ENCODE data around the gene BBOX1.
"Not testable (repeated sequence)": the region's sequence is repeated elsewhere in the genome, so short reads cannot be mapped to it uniquely, and the experiment has no call there.

BBOX1 gene

GRCh38 chr11:27040302-27041115 is at the start of gene BBOX1:
BBOX1 (plus strand) TSS chr11:27040815; CDS start chr11:27055431, 14,616 bp downstream.
- in situ Hi-C loops (cut with MboI; ENCODE audit: low sequenced_read_pairs): no loop called here

GRCh38 chr11:26992031-26992541 is 48.5 kb upstream of the BBOX1 start:
- in situ Hi-C loops (cut with MboI; ENCODE audit: low sequenced_read_pairs): no loop called here

- in situ Hi-C loops (cut with MboI; ENCODE audit: low sequenced_read_pairs): no loop called here
These were observed 46.6 kb upstream of the BBOX1 start, which contains the start of gene FIBIN for GRCh38 chr11:26993965-26994457. FIBIN (plus strand) TSS chr11:26994112; CDS start chr11:26994527, 415 bp downstream.

GRCh38 chr11:26994631-26995095 is 46.0 kb upstream of the BBOX1 start:
- in situ Hi-C loops (cut with MboI; ENCODE audit: low sequenced_read_pairs): no loop called here

- in situ Hi-C loops (cut with MboI; ENCODE audit: low sequenced_read_pairs): no loop called here
These were observed 44.7 kb upstream of the BBOX1 start for GRCh38 chr11:26995701-26996460.

GRCh38 chr11:26997378-26997777 is 43.2 kb upstream of the BBOX1 start:
- in situ Hi-C loops (cut with MboI; ENCODE audit: low sequenced_read_pairs): no loop called here

- in situ Hi-C loops (cut with MboI; ENCODE audit: low sequenced_read_pairs): not testable (repeated sequence)
These were observed 39.4 kb upstream of the BBOX1 start for GRCh38 chr11:27001136-27001730.

- in situ Hi-C loops (cut with MboI; ENCODE audit: low sequenced_read_pairs): no loop called here
These were observed 38.2 kb upstream of the BBOX1 start for GRCh38 chr11:27002431-27002830.

GRCh38 chr11:27002838-27003237 is 37.8 kb upstream of the BBOX1 start:
- in situ Hi-C loops (cut with MboI; ENCODE audit: low sequenced_read_pairs): no loop called here

GRCh38 chr11:27004103-27004502 is 36.5 kb upstream of the BBOX1 start:
- in situ Hi-C loops (cut with MboI; ENCODE audit: low sequenced_read_pairs): no loop called here

GRCh38 chr11:27008811-27009535 is 31.6 kb upstream of the BBOX1 start:
- in situ Hi-C loops (cut with MboI; ENCODE audit: low sequenced_read_pairs): no loop called here

GRCh38 chr11:27011560-27012233 is 28.9 kb upstream of the BBOX1 start:
- in situ Hi-C loops (cut with MboI; ENCODE audit: low sequenced_read_pairs): no loop called here

GRCh38 chr11:27012234-27012921 is 28.2 kb upstream of the BBOX1 start:
- in situ Hi-C loops (cut with MboI; ENCODE audit: low sequenced_read_pairs): no loop called here

GRCh38 chr11:27013781-27014361 is 26.7 kb upstream of the BBOX1 start:
- in situ Hi-C loops (cut with MboI; ENCODE audit: low sequenced_read_pairs): no loop called here

- in situ Hi-C loops (cut with MboI; ENCODE audit: low sequenced_read_pairs): no loop called here
These were observed 21.6 kb upstream of the BBOX1 start for GRCh38 chr11:27018902-27019529.

- in situ Hi-C loops (cut with MboI; ENCODE audit: low sequenced_read_pairs): no loop called here
These were observed 19.9 kb upstream of the BBOX1 start for GRCh38 chr11:27020751-27021150.

GRCh38 chr11:27022659-27023251 is 17.9 kb upstream of the BBOX1 start:
- in situ Hi-C loops (cut with MboI; ENCODE audit: low sequenced_read_pairs): no loop called here

GRCh38 chr11:27024865-27025264 is 15.8 kb upstream of the BBOX1 start:
- in situ Hi-C loops (cut with MboI; ENCODE audit: low sequenced_read_pairs): no loop called here
